ENCODE measurements around the gene RRM2.

Gene RRM2

DNA sequence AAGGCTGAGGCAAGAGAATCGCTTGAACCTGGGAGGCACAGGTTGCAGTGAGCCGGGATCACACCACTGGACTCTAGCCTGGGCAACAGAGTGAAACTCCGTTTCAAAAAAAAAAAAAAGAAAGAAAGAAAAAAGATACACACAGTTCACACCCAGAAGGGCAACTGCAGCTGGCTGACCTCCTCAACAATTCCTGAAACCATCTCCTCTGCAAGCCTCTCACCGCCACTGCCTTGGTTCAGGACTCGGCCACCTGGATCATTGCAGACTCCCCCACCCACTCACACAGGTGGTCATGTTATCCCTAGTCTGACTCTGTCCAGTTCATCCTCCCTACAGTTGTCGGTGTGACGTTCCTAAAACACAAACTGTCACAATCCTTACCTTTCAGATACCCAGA, 44.5 kb upstream of the RRM2 start:
- DNase-seq (ENCODE audit: low read depth): no peak
- H3K4me3 ChIP-seq (ENCODE audit: control insufficient read depth, low read depth, low read length): no peak overlapping the region

DNA sequence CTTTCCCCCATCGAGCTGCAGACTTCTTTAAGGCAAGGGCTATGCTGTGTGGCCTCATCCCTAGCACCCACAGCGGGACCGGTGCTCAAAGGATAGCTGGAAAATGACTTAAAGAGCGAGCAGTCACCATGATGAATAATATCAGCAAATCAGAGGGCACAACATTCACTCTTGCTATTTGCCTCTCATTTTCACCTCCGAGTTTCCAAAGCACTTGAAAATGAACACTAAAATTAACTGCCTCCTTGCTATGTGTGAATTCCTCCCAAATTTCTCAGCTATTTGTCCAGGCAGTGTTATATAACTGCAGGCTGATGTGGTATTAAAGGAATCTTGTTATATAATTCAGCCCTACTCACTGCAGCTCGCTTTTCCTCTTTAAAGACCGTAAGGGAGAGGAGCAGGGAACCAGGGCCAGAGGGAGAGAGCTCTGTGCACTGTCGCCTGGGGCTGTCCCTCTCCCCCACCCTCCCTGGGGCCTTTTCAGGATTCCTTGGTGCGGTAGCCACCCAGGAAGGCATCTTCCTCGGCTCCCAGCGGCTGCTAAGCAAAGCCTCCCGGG, 43.8 kb upstream of the RRM2 start:
- peak; percentile 25 for DNase-seq (ENCODE audit: low read depth)
- peak overlapping the region; percentile 50 for H3K4me3 ChIP-seq (ENCODE audit: control insufficient read depth, low read depth, low read length)

More for the DNA sequence above, 44.5 kb upstream of the RRM2 start:
- TF ChIP-seq, protein P1, sequence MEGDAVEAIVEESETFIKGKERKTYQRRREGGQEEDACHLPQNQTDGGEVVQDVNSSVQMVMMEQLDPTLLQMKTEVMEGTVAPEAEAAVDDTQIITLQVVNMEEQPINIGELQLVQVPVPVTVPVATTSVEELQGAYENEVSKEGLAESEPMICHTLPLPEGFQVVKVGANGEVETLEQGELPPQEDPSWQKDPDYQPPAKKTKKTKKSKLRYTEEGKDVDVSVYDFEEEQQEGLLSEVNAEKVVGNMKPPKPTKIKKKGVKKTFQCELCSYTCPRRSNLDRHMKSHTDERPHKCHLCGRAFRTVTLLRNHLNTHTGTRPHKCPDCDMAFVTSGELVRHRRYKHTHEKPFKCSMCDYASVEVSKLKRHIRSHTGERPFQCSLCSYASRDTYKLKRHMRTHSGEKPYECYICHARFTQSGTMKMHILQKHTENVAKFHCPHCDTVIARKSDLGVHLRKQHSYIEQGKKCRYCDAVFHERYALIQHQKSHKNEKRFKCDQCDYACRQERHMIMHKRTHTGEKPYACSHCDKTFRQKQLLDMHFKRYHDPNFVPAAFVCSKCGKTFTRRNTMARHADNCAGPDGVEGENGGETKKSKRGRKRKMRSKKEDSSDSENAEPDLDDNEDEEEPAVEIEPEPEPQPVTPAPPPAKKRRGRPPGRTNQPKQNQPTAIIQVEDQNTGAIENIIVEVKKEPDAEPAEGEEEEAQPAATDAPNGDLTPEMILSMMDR (IDR thresholded peaks at IDR 0.05; ENCODE audit: control insufficient read depth, insufficient read depth, low read depth, low read length, missing control alignments): no peak

GRCh38 chr2:10079266-10079869, 43.2 kb upstream of the RRM2 start:
- peak; percentile 55 for DNase-seq (ENCODE audit: low read depth)
- TF ChIP-seq, protein P1 (IDR thresholded peaks at IDR 0.05; ENCODE audit: control insufficient read depth, insufficient read depth, low read depth, low read length, missing control alignments): no peak
- peak overlapping the region; percentile 50 for H3K4me3 ChIP-seq (ENCODE audit: control insufficient read depth, low read depth, low read length)

More for the DNA sequence above, 43.8 kb upstream of the RRM2 start:
- TF ChIP-seq, protein P1 (IDR thresholded peaks at IDR 0.05; ENCODE audit: control insufficient read depth, insufficient read depth, low read depth, low read length, missing control alignments): no peak

- no peak for DNase-seq (ENCODE audit: low read depth)
- TF ChIP-seq, protein P1 (IDR thresholded peaks at IDR 0.05; ENCODE audit: control insufficient read depth, insufficient read depth, low read depth, low read length, missing control alignments): no peak
- peak within 1 kb of the TSS; percentile 50 for H3K4me3 ChIP-seq (ENCODE audit: control insufficient read depth, low read depth, low read length)
These were observed 42.5 kb upstream of the RRM2 start, which contains the start of gene CYS1 for GRCh38 chr2:10079870-10080535. TSS of gene CYS1 (minus strand) at chr2:10080411. CDS start at chr2:10080223, 188 bp downstream.

DNA sequence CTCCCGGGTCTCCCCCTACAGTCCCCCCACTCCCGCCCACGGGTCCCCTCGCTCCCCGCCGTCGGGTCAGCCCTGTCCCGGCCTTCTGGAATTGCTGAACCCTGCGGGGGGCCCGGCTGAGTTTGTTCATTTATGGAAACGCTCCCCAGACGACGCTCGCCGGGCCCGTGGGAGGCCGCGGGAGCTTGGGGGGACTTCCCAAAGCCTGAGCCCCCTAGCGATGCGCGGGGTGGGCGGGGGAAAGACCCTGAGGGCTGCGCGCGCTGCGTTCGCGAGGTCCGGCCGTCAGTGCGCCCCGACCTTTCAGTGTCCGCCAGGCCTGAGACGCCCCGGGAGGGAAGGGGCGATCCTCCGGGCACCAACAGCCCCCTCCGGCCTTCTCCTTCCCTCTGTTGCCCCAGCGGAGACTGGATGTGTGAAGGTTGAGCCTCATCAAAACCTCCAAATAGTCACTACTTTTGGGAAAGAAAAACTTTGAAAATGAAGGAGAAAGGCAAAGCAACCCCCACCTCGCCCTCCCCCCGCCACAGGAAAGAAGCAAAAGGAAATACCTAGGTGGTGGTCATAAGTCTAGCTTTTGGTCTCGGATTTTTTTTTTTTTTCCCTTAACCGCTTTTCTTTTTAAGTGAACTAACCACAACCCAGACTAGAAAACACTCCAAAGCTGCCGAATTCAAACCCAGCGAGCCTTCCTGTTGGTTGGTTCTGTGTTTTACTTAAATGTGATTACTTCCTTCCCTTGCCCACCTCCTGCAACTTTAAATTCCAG, 41.8 kb upstream of the RRM2 start:
- DNase-seq (ENCODE audit: low read depth): no peak
- TF ChIP-seq, protein P1 (IDR thresholded peaks at IDR 0.05; ENCODE audit: control insufficient read depth, insufficient read depth, low read depth, low read length, missing control alignments): no peak
- peak overlapping the region; percentile 26 for H3K4me3 ChIP-seq (ENCODE audit: control insufficient read depth, low read depth, low read length)

- TF ChIP-seq, protein P1 (IDR thresholded peaks at IDR 0.05; ENCODE audit: control insufficient read depth, insufficient read depth, low read depth, low read length, missing control alignments): no peak
- no peak overlapping the region for H3K4me3 ChIP-seq (ENCODE audit: control insufficient read depth, low read depth, low read length)
- DNase-seq (ENCODE audit: low read depth): no peak
These were observed 39.5 kb upstream of the RRM2 start for GRCh38 chr2:10083046-10083445.
